Measurements from ENCODE around the gene C14orf93. TPM values are rescaled to one million over a fixed set of nuclear protein-coding genes. Genes with fewer than 3 reads are reported as not detected.
"Not testable (repeated sequence)": the region's sequence is repeated elsewhere in the genome, so short reads cannot be mapped to it uniquely, and the experiment has no call there.

C14orf93 gene
- polyA plus RNA-seq, 1 donor = 22.2 TPM

GRCh38 chr14:23021889-23022442, 12.0 kb upstream of the C14orf93 start:
- DNase-seq = no peak

GRCh38 chr14:23021434-23021833, 11.5 kb upstream of the C14orf93 start:
- DNase-seq = no peak

- DNase-seq = no peak
Observed at GRCh38 chr14:23020143-23021128, 10.5 kb upstream of the C14orf93 start.

GRCh38 chr14:23018107-23018506, 8.2 kb upstream of the C14orf93 start:
- DNase-seq = no peak

GRCh38 chr14:23017091-23017490, 7.1 kb upstream of the C14orf93 start:
- no peak for DNase-seq

GRCh38 chr14:23015618-23016017, 5.7 kb upstream of the C14orf93 start:
- no peak for DNase-seq

GRCh38 chr14:23013749-23014054, 3.8 kb upstream of the C14orf93 start:
- DNase-seq = not testable (repeated sequence)

GRCh38 chr14:23013054-23013748, 3.3 kb upstream of the C14orf93 start:
- no peak for DNase-seq

- DNase-seq = no peak
Observed at GRCh38 chr14:23009483-23009938, 432 bp downstream of the C14orf93 start.

GRCh38 chr14:23008831-23009230, 1.1 kb downstream of the C14orf93 start:
- no peak for DNase-seq

GRCh38 chr14:23006544-23007419, 3.2 kb downstream of the C14orf93 start:
- DNase-seq = peak; percentile 98

- no peak for DNase-seq
Observed at GRCh38 chr14:23006188-23006534, 3.8 kb downstream of the C14orf93 start.

GRCh38 chr14:23005451-23006187, 4.3 kb downstream of the C14orf93 start:
- DNase-seq = no peak

GRCh38 chr14:23004274-23004673, 5.7 kb downstream of the C14orf93 start:
- not testable (repeated sequence) for DNase-seq

GRCh38 chr14:23002592-23002991, 7.4 kb downstream of the C14orf93 start:
- DNase-seq = no peak

- no peak for DNase-seq
Observed at GRCh38 chr14:23000860-23001259, 9.1 kb downstream of the C14orf93 start.

GRCh38 chr14:22998329-22999012, 11.5 kb downstream of the C14orf93 start:
- no peak for DNase-seq

GRCh38 chr14:22997676-22998323, 12.1 kb downstream of the C14orf93 start:
- DNase-seq = no peak

- peak; percentile 92 for DNase-seq
Observed at GRCh38 chr14:22996768-22997654, 12.9 kb downstream of the C14orf93 start.

Data from left kidney (tissue), 2 donors.